ENCODE data around the gene PLA2G4F.

DNA sequence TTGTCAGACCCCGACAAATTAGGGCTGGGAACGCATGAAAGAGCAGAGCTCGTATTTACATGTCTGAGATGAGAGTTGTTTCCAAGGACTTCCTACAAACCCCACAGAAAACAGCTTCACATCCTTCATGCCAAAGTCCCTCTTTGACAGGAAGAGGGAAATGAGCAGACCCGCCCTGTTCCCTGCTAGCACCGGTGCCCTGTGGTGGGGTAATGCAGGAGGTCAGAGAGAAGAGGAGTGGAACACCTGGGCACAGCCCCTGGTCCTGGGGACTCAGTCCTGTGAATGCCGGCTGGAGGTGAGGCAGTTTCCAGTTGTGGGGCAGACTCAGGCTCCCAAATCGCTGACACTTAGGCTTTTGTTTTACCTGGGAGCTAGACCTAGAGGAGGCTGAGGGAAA is 66.1 kb downstream of the PLA2G4F start:
- TF ChIP-seq, protein P1, sequence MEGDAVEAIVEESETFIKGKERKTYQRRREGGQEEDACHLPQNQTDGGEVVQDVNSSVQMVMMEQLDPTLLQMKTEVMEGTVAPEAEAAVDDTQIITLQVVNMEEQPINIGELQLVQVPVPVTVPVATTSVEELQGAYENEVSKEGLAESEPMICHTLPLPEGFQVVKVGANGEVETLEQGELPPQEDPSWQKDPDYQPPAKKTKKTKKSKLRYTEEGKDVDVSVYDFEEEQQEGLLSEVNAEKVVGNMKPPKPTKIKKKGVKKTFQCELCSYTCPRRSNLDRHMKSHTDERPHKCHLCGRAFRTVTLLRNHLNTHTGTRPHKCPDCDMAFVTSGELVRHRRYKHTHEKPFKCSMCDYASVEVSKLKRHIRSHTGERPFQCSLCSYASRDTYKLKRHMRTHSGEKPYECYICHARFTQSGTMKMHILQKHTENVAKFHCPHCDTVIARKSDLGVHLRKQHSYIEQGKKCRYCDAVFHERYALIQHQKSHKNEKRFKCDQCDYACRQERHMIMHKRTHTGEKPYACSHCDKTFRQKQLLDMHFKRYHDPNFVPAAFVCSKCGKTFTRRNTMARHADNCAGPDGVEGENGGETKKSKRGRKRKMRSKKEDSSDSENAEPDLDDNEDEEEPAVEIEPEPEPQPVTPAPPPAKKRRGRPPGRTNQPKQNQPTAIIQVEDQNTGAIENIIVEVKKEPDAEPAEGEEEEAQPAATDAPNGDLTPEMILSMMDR (IDR thresholded peaks at IDR 0.05; ENCODE audit: borderline replicate concordance, extremely low read depth, low read length, poor library complexity, severe bottlenecking), result no peak
- TF ChIP-seq EZH2 (IDR thresholded peaks at IDR 0.05; ENCODE audit: borderline replicate concordance, low read depth, low read length, severe bottlenecking), result no peak

All from DND-41 (cell line).